ENCODE data around the gene CHCHD1.
"Not testable (repeated sequence)": the region's sequence is repeated elsewhere in the genome, so short reads cannot be mapped to it uniquely, and the experiment has no call there.

Gene CHCHD1

GRCh38 chr10:73814896-73815718, 33.3 kb downstream of the CHCHD1 start:
- no peak for DNase-seq

GRCh38 chr10:73815719-73816030, 33.8 kb downstream of the CHCHD1 start:
- DNase-seq = no peak

GRCh38 chr10:73816917-73817729, 35.3 kb downstream of the CHCHD1 start:
- DNase-seq = no peak

- DNase-seq = no peak
Observed at GRCh38 chr10:73817826-73818225, 36.0 kb downstream of the CHCHD1 start.

DNA sequence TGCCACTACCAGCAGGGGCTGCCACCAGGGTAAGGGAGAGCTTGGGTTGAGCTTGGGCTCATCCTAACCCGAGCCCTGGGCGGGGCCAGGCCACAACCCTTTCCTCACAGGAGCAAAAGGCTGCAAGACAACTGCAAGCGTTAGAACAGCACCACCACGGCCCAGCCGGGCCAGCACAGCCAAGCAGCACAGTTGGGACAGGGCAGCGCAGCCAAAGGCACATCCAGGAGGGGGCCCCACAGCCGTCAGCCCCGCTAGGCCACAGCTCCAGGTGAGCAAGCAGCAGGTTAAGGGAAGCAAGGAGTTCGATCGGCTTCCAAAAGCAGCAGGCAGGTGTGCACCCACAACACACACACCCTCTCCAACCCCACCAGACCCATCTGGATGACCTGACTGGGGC, 36.6 kb downstream of the CHCHD1 start:
- DNase-seq = no peak

- DNase-seq = no peak
Observed at GRCh38 chr10:73819081-73819480, 37.2 kb downstream of the CHCHD1 start.

GRCh38 chr10:73819513-73820093, 37.8 kb downstream of the CHCHD1 start:
- no peak for DNase-seq

DNA sequence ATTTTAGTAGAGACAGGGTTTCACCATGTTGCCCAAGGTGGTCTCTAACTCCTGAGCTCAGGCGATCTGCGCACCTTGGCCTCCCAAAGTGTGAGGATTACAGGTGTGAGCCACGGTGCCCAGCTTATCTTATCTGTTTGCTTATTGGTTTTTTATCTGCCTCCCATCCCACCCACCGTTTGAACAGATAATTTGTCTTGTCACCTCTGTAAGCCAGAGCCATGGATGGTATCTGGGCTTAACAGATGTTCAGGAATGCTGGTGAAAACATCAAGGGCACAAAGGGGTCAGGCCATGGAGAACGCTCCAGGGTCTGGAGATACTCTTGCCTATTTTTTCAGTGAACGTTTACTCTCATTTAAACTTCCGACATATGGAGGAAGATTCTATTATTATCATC, 41.5 kb downstream of the CHCHD1 start:
- no peak for DNase-seq

DNA sequence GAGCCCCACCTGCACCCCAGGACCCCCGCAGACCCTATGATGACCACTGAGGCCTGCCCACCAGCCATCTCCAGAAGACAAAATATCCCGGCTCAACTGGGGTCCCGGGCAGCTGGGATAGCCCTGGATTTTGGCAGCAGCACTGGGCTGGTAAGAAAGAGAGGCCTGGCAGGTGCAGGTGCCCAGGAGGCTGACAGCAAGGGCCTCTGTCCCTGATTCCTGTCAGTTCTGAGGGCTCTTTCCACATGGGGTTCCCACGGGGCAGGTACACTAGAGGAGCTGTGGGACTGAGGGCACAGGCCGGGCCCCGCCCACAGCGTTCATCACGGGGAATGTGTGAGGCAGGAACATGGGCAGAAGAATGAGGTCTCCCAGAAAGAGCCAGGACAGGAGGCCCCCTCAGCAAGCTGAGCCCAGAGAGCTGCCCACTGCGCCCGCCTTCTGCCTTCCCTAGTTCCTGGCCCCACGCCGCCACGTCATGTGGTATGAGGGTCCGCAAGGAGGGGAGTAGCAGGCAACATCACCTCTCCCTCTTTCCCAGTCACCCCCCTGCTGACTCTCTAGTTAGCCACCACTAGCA, 42.4 kb downstream of the CHCHD1 start:
- no peak for DNase-seq

- DNase-seq = no peak
Observed at GRCh38 chr10:73827346-73828089, 45.7 kb downstream of the CHCHD1 start.

DNA sequence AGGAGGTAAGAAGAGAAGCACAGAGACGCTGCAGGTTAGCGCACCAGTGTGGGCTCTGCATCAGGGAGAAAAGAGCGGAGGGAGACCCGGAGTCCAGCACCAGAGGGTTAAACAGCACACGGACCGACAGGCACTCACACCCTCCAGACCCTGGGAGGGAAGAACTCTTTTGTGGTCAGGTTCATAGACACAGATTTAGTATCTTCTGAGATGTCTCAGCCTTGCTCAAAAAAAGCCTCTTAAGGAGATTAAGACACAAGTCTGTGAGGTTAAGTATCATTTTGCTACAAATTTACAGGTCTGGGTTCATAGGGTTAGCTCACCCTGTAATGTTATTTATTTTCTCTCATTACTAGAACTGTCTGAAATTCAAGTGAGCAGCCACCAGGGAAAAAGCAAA, 46.3 kb downstream of the CHCHD1 start:
- DNase-seq = no peak

GRCh38 chr10:73829090-73829489, 47.2 kb downstream of the CHCHD1 start:
- not testable (repeated sequence) for DNase-seq
